Effector memory CD4-positive, alpha-beta T cell (primary cell): Measurements from ENCODE around the gene CMSS1.

Experiments
- DNase-seq, 3 donors: peaks; one replicate each; pipeline ENCODE4 v3.0.0-alpha.2; 2020
- H3K27ac ChIP-seq: 2 replicates; pipeline ENCODE4 v1.7.0; 2013; ENCODE audit warnings: mild to moderate bottlenecking, low read length, moderate library complexity; ENCODE audit not compliant: insufficient read depth, poor library complexity, severe bottlenecking
- H3K27me3 ChIP-seq: replicated peaks from 2 replicates; pipeline ENCODE4 v1.7.0; 2013; ENCODE audit warnings: mild to moderate bottlenecking, low read length; ENCODE audit not compliant: insufficient read depth, control insufficient read depth, poor library complexity, severe bottlenecking
- H3K36me3 ChIP-seq: 2 replicates; pipeline ENCODE4 v1.7.0; 2013; ENCODE audit warnings: mild to moderate bottlenecking, low read length, moderate library complexity; ENCODE audit not compliant: control insufficient read depth, insufficient read depth
- H3K4me1 ChIP-seq: 2 replicates; pipeline ENCODE4 v1.7.0; 2013; ENCODE audit warnings: low read length, mild to moderate bottlenecking; ENCODE audit not compliant: control insufficient read depth, insufficient read depth, poor library complexity, severe bottlenecking
- H3K4me3 ChIP-seq: 2 replicates; pipeline ENCODE4 v1.7.0; 2013; ENCODE audit warnings: low read length, low read depth, mild to moderate bottlenecking; ENCODE audit not compliant: insufficient read depth, poor library complexity, severe bottlenecking
- H3K9me3 ChIP-seq: 2 replicates; pipeline ENCODE4 v1.7.0; 2013; ENCODE audit warnings: mild to moderate bottlenecking, low read length, moderate library complexity; ENCODE audit not compliant: control insufficient read depth

Gene CMSS1

GRCh38 chr3:99881121-99881524 is 63.5 kb downstream of the CMSS1 start:
- H3K36me3 ChIP-seq: no peaks in the 10 kb centered on the region
- no peaks in the 10 kb centered on the region for H3K27me3 ChIP-seq
- no peaks in the 10 kb centered on the region for H3K9me3 ChIP-seq
- H3K27ac ChIP-seq: no peak overlapping the region
- DNase-seq: no peak
- peaks cover 5% of the 10 kb centered on the region for H3K4me1 ChIP-seq
- no peak overlapping the region for H3K4me3 ChIP-seq

GRCh38 chr3:99882436-99883137 is 64.9 kb downstream of the CMSS1 start:
- no peaks in the 10 kb centered on the region for H3K9me3 ChIP-seq
- no peaks in the 10 kb centered on the region for H3K27me3 ChIP-seq
- H3K4me3 ChIP-seq: no peak overlapping the region
- no peak for DNase-seq
- H3K27ac ChIP-seq: no peak overlapping the region
- no peaks in the 10 kb centered on the region for H3K36me3 ChIP-seq
- H3K4me1 ChIP-seq: peaks cover 5% of the 10 kb centered on the region

GRCh38 chr3:99883138-99883461 is 65.4 kb downstream of the CMSS1 start:
- H3K27ac ChIP-seq: no peak overlapping the region
- no peak overlapping the region for H3K4me3 ChIP-seq
- H3K4me1 ChIP-seq: peaks cover 5% of the 10 kb centered on the region
- DNase-seq: no peak
- no peaks in the 10 kb centered on the region for H3K27me3 ChIP-seq
- no peaks in the 10 kb centered on the region for H3K9me3 ChIP-seq
- H3K36me3 ChIP-seq: no peaks in the 10 kb centered on the region

GRCh38 chr3:99883693-99884092 is 66.0 kb downstream of the CMSS1 start:
- H3K27me3 ChIP-seq: no peaks in the 10 kb centered on the region
- no peak overlapping the region for H3K27ac ChIP-seq
- no peak for DNase-seq
- no peak overlapping the region for H3K4me3 ChIP-seq
- H3K9me3 ChIP-seq: no peaks in the 10 kb centered on the region
- H3K36me3 ChIP-seq: no peaks in the 10 kb centered on the region
- H3K4me1 ChIP-seq: peaks cover 5% of the 10 kb centered on the region

- Histone ChIP-seq H3K36me3 (no peaks in the 10 kb centered on the region), H3K27me3 (no peaks in the 10 kb centered on the region), H3K9me3 (no peaks in the 10 kb centered on the region), H3K4me1 (peaks cover 5% of the 10 kb centered on the region), H3K27ac (no peak overlapping the region), H3K4me3 (no peak overlapping the region)
- no peak for DNase-seq
Observed at GRCh38 chr3:99884484-99884883, 66.8 kb downstream of the CMSS1 start.

DNA sequence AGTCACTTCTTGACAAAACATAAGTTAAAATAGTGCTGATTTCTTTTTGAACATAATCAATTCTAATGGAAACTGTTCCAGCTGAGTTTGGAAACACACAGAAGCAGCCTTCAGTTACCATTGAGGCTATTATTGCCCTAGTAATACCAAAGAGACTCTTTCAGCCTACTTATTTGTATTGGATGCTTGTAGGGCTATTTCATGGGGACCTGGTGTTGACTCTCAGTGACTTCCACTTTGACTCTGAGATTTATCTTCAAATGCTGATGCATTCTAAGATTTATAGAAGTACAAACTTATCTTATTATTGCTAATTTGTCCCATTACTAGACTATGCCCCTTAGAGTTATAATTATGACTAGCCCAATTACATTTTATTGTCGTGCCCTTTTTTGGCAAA is 67.4 kb downstream of the CMSS1 start:
- Histone ChIP-seq H3K27ac (no peak overlapping the region), H3K4me1 (peaks cover 5% of the 10 kb centered on the region), H3K4me3 (no peak overlapping the region), H3K36me3 (no peaks in the 10 kb centered on the region), H3K27me3 (no peaks in the 10 kb centered on the region), H3K9me3 (no peaks in the 10 kb centered on the region)
- DNase-seq: no peak

- no peak for DNase-seq
- no peaks in the 10 kb centered on the region for H3K36me3 ChIP-seq
- peaks cover 5% of the 10 kb centered on the region for H3K4me1 ChIP-seq
- H3K27ac ChIP-seq: no peak overlapping the region
- no peak overlapping the region for H3K4me3 ChIP-seq
- no peaks in the 10 kb centered on the region for H3K9me3 ChIP-seq
- no peaks in the 10 kb centered on the region for H3K27me3 ChIP-seq
Observed at GRCh38 chr3:99885851-99886250, 68.2 kb downstream of the CMSS1 start.

DNA sequence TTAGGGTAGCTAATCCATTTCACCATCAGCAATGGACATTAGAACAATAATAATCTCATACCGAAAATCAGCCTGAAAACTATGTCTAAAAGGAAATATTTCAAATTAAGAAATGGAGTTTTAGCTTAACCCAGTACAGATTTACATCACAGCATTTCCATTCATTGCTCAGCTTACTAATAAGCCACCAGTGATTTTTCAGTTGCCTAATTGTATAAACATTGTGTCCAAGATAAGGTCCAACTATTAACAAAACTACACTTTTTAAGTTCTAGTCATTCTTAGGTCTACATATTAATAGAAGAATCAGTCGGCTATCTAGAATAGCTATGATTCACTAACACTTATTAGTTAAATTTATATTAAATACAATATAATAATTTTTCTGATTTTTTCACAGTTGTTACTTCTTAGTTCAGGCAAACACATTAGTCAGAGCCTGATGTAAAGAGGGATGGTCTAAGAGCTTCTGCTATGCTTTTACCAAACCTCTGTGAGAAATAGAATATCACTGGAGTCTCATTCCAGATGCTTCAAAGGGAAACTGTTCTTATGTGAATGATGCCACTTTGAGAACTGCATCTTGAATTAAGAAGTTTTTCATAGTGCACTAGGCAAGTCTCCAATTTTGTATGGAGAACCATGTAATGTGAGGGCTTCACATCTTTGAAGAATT is 74.1 kb downstream of the CMSS1 start:
- no peaks in the 10 kb centered on the region for H3K9me3 ChIP-seq
- no peaks in the 10 kb centered on the region for H3K27me3 ChIP-seq
- H3K36me3 ChIP-seq: no peaks in the 10 kb centered on the region
- DNase-seq: no peak
- H3K4me3 ChIP-seq: no peak overlapping the region
- no peak overlapping the region for H3K27ac ChIP-seq
- H3K4me1 ChIP-seq: no peaks in the 10 kb centered on the region

- no peaks in the 10 kb centered on the region for H3K27me3 ChIP-seq
- H3K4me1 ChIP-seq: no peaks in the 10 kb centered on the region
- no peak overlapping the region for H3K27ac ChIP-seq
- no peaks in the 10 kb centered on the region for H3K36me3 ChIP-seq
- H3K4me3 ChIP-seq: no peak overlapping the region
- H3K9me3 ChIP-seq: no peaks in the 10 kb centered on the region
- DNase-seq: no peak
Observed at GRCh38 chr3:99892332-99892731, 74.7 kb downstream of the CMSS1 start.

DNA sequence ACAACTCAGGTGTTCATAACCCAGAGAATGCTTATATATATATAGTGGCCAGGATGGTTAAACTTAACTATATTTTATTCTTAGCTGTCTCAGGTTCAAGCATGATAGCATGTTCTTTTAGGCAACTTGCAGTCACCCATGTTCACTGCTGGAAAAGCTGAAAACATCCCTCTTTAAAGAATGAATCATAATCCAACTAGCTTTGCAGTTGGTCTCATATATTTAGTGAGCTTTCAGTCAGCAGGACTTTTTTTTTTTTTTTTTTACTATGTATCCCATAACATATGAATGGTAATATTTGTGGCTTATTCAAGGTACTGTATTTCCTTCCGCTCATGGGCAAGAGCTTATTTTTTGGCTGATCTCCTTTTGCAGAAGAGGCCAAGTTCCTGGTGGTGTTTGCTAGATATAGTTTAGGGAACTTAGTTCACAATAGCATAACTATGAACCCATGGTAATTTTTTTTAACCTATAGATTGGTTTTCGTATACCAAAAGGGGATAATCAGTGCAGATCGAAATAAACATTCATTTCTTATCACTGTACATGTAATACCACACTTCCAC is 77.6 kb downstream of the CMSS1 start:
- H3K27ac ChIP-seq: no peak overlapping the region

More for the DNA sequence above, 77.6 kb downstream of the CMSS1 start:
- no peak for DNase-seq
- no peak overlapping the region for H3K4me3 ChIP-seq
- H3K36me3 ChIP-seq: no peaks in the 10 kb centered on the region
- no peaks in the 10 kb centered on the region for H3K27me3 ChIP-seq
- H3K9me3 ChIP-seq: no peaks in the 10 kb centered on the region
- no peaks in the 10 kb centered on the region for H3K4me1 ChIP-seq
